ENCODE results near the gene ADGRA3. TPM values are rescaled to one million over a fixed set of nuclear protein-coding genes. Genes with fewer than 3 reads are reported as not detected.

ADGRA3 gene
- total RNA-seq, 1 experiment from 2014 or later, result 56.5 TPM

DNA sequence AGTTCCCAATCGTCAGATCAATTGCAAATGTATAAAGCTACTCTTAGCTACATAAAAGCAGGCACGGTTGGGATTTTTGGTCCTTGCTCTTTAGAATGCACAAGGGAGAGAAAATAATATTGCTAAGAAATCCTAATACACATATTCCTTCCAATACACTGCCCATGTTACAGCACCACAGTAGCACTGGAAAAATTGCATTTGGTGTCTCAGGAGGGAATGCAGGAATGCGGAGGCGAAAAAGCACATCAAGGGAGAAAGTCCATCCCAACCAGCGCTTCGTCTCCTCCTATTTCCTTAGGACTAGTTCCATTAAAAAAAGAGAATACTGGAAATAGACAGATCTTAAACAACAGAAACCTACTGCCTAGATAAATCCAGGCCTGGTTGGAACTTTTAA lies 23.9 kb downstream of the ADGRA3 start:
- Mint-ChIP-seq H3K4me1 (peaks cover 41 to 46% of the 10 kb centered on the region in 2 experiments), H3K27ac (peak overlapping the region; percentile 4 to 30 (median 26); a peak in 5 of 7 replicates), H3K36me3 (ENCODE audit: insufficient read depth in 1 of 3, low read depth in 3 of 3) (peaks cover 2 to 10% (median 10%) of the 10 kb centered on the region in 3 experiments; a peak in 5 of 7 replicates), H3K4me3 (no peak overlapping the region), H3K9me3 (no peaks in the 10 kb centered on the region), H3K27me3 (ENCODE audit: low read depth) (no peaks in the 10 kb centered on the region)
- H3K56ac ChIP-seq (ENCODE audit: insufficient read length, low read depth, low read length), result no peak overlapping the region
- H3K4ac ChIP-seq (ENCODE audit: low read depth, low read length), result no peak overlapping the region
- no peaks in the 10 kb centered on the region for H3K23me2 ChIP-seq (ENCODE audit: insufficient read length, low read depth, low read length, poor library complexity, severe bottlenecking)
- peaks cover 2% of the 10 kb centered on the region for H4K20me1 ChIP-seq (ENCODE audit: control insufficient read depth, insufficient read depth, insufficient read length)
- no peak overlapping the region for H3K14ac ChIP-seq (ENCODE audit: insufficient read depth, low read length)
- no CpG with 5 or more reads among the region's 6 CpGs for WGBS (ENCODE audit: extremely low coverage, insufficient read length, low lambda C conversion rate)
- no peak overlapping the region for H2BK5ac ChIP-seq (ENCODE audit: insufficient read length, low read length)
- no peak for DNase-seq
- no peak overlapping the region for H3T11ph ChIP-seq (ENCODE audit: low read length)
- H4K91ac ChIP-seq (ENCODE audit: insufficient read length, low read depth, low read length), result no peak overlapping the region
- H3K79me1 ChIP-seq (ENCODE audit: insufficient read depth, low read depth, low read length, poor library complexity, severe bottlenecking), result peaks cover 5% of the 10 kb centered on the region
- no peaks in the 10 kb centered on the region for H3K9me3 ChIP-seq (ENCODE audit: control insufficient read depth, low read depth, low read length)
- H2BK15ac ChIP-seq (ENCODE audit: low read depth, low read length), result no peak overlapping the region
- no peak overlapping the region for H2BK120ac ChIP-seq (ENCODE audit: low read depth, low read length, poor library complexity, severe bottlenecking)
- peaks cover 28% of the 10 kb centered on the region; the same call in 1 of the 2 replicates for H3K79me2 ChIP-seq (ENCODE audit: insufficient read depth, low read length)
- H3K9ac ChIP-seq (ENCODE audit: extremely low read depth, insufficient read length, low read length), result no peak overlapping the region
- H2AK5ac ChIP-seq (ENCODE audit: insufficient read length, low read length), result no peak overlapping the region
- no peaks in the 10 kb centered on the region for H3K27me3 ChIP-seq (ENCODE audit: insufficient read depth, low read length)
- H3K18ac ChIP-seq (ENCODE audit: insufficient read length, low read depth, low read length), result no peak overlapping the region
- no peak overlapping the region for H3K4me2 ChIP-seq (ENCODE audit: insufficient read depth, insufficient read length, low read length)
- H3K27ac ChIP-seq (ENCODE audit: insufficient read length, low read depth, low read length), result no peak overlapping the region
- no peak overlapping the region for H2AFZ ChIP-seq (ENCODE audit: low read length)
- no peak overlapping the region for H4K8ac ChIP-seq (replicated peaks; ENCODE audit: insufficient read length, low read depth, low read length)
- TF ChIP-seq, protein P1, sequence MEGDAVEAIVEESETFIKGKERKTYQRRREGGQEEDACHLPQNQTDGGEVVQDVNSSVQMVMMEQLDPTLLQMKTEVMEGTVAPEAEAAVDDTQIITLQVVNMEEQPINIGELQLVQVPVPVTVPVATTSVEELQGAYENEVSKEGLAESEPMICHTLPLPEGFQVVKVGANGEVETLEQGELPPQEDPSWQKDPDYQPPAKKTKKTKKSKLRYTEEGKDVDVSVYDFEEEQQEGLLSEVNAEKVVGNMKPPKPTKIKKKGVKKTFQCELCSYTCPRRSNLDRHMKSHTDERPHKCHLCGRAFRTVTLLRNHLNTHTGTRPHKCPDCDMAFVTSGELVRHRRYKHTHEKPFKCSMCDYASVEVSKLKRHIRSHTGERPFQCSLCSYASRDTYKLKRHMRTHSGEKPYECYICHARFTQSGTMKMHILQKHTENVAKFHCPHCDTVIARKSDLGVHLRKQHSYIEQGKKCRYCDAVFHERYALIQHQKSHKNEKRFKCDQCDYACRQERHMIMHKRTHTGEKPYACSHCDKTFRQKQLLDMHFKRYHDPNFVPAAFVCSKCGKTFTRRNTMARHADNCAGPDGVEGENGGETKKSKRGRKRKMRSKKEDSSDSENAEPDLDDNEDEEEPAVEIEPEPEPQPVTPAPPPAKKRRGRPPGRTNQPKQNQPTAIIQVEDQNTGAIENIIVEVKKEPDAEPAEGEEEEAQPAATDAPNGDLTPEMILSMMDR (conservative IDR thresholded peaks at IDR 0.05), result no peak
- no peak overlapping the region for H4K5ac ChIP-seq (ENCODE audit: insufficient read length, low read depth, low read length)
- no peak overlapping the region for H2BK20ac ChIP-seq (ENCODE audit: low read depth, low read length, poor library complexity, severe bottlenecking)
- no peak overlapping the region for H2BK12ac ChIP-seq (ENCODE audit: insufficient read length, low read depth, low read length)
- H3K23ac ChIP-seq (ENCODE audit: insufficient read length, low read depth, low read length), result no peak overlapping the region
- peaks cover 6% of the 10 kb centered on the region; the same call in 1 of the 2 replicates for H3K4me1 ChIP-seq (ENCODE audit: insufficient read depth, low read length)

All from H9 (cell line).